Cerebellar cortex (tissue), 1 donor: ENCODE data around the gene H2AZ2.
A peak's percentile ranks its signal among the peaks of the same experiment; 100 is the strongest.
"Not testable (repeated sequence)": the region's sequence is repeated elsewhere in the genome, so short reads cannot be mapped to it uniquely, and the experiment has no call there.

Experiments used
- DNase-seq: peaks from one replicate; pipeline ENCODE4 v3.0.0-alpha.2; 2015; ENCODE audit warnings: low spot score

Gene H2AZ2

DNA sequence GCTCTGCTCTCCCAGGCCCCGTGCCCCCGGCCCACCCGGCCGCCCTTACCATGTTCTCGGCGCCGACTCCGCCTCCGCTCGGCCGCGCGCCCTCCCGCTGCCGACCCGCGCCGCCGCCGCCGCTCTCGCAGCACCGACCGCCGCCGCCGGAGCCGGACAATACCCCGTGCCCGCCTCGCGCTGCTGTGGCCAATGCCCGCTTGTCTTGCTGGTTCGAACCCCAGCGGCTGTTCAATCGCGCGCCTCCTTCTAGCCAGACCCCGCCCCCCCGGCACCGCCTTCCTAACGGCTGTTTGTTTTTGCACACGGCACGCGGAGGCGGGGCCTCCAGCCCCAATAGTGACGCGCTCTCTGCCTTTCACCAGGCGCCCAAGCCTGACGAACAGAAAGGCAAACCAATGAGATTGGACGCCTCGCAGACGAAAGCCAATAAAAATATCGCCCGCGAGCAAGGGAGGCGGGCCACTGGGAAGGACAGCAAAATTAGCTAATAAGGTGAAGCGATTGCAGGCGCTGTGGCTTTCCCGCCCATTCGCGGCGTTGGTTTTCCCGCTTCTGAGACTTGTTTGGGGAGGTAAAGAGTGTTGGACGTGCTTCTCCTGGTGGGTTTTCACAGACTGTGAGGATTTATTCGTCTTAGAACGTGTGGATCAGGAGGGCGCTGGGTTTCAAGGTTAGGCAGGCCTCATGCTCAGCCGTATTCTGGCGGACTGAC is at the start of gene H2AZ2:
H2AZ2 (minus strand) TSS at position 168 of the 715 bp plus-strand sequence; CDS start at position 52, 116 bp downstream.
- peak; percentile 100 for DNase-seq

- DNase-seq: no peak
These were observed 49.4 kb upstream of the H2AZ2 start for GRCh38 chr7:44897309-44897708.

DNA sequence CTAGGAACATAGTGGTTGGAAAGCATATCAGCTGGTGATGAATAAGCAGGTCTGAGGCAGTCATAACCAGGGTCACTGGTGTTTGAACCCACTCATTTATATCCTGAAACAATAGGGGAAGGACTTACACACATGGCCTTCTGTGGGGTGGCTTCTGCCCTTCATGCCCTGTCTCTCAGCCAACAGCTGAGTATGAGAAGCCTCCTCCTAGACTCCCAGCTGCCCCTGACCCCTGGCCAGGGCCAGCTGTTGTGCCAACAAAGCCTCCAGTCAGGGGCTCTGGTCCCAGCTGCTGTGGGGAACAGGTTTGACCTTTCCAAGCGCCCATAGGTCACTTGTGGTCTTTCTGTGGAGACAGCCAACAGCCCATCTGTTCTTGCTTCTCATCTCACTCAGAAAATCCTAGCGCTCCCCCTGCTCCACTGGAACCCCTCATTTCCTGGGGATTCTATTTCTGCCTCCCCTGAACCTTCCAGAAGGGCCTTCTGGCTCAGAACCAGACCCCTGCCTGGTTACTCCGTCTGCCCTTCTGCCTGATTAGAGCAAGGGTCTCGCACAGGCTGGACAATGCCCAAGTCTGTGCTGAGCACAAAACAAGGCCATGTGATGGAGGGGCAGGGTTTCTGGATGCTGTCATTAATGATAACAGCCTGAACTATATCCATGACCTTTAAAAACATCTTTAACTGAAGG is 47.1 kb upstream of the H2AZ2 start:
- DNase-seq: peak; percentile 84

GRCh38 chr7:44893710-44894234 is 45.9 kb upstream of the H2AZ2 start:
- DNase-seq: peak; percentile 58

- DNase-seq: peak; percentile 67
These were observed 43.9 kb upstream of the H2AZ2 start for GRCh38 chr7:44891791-44892190.

DNA sequence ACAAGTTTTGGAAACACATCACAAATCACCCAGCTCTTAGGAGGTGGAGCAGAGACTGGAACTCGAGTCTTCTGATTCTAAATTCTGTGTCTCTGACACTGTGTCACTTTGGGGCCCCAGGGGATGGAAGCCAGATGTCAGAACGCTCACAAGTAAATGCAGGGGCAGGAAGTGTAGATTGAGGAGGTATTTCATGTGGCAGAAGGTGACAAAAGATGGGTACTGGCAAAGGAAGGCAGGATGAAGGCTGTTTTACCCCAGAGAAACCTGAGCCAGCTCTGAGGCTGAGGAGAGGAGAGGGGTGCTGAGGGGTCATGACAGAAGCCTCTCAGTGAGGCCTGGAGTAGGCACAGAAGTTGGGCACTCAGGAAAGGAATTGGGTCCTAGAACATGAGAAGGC is 43.5 kb upstream of the H2AZ2 start:
- DNase-seq: no peak

- no peak for DNase-seq
These were observed 41.3 kb upstream of the H2AZ2 start for GRCh38 chr7:44889086-44889781.

DNA sequence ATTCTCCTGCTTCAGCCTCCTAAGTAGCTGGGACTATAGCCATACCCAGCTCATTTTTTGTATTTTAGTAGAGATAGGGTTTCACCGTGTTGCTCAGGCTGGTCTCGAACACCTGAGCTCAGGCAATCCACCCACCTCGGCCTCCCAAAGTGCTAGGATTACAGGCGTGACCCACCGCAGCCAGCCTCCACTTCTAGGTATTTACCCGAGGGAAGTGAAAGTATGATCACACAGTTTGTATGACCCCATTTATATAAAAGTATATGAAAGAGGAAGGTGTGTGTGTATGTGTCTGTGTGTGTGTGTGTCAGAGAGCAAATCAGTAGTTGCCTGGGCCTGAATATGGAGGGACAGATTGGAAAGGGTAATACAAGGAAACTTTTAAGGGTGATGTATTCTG is 39.4 kb upstream of the H2AZ2 start:
- no peak for DNase-seq

GRCh38 chr7:44885394-44886317 is 37.8 kb upstream of the H2AZ2 start, which contains the start of gene PURB:
PURB (minus strand) TSS chr7:44885530; CDS start chr7:44885348, 182 bp downstream.
- peak; percentile 88 for DNase-seq

DNA sequence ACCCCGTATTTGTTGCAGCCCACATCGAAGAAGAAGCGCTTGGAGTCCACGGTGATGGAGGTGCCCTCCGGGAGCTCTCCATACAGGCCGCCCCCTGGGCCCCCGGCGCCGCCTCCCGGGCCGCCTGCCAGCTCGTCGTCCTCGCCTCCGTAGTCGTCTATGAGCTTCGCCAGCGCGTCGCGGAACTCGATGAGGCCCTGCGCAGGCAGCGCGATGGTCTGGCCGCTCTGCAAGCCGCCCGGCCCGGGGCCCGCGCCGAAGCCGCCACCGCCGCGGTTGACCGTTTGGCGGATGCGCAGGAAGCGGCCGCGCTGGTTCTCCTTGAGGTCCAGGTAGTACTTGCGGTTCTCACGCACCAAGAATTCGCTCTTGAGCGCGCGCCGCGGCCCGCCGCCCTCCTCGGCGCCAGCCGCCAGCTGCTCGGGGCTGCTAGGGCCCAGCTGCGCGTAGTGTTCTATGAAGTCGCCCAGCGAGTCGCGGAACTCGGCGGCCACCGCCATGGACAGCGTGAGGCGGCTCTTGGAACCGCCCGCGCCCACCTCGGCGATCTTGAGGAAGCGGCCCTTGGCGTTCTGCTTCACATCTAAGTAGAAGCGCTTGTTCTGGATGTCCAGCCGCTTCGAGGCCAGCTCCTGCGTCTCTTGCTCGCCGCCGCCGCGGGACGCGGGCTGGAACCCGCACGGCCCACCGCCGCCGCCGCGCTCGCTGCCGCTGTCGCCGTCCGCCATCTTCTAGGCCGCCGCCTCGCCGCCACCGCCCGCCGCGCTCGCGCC is 36.9 kb upstream of the H2AZ2 start:
- DNase-seq: peak; percentile 25

DNA sequence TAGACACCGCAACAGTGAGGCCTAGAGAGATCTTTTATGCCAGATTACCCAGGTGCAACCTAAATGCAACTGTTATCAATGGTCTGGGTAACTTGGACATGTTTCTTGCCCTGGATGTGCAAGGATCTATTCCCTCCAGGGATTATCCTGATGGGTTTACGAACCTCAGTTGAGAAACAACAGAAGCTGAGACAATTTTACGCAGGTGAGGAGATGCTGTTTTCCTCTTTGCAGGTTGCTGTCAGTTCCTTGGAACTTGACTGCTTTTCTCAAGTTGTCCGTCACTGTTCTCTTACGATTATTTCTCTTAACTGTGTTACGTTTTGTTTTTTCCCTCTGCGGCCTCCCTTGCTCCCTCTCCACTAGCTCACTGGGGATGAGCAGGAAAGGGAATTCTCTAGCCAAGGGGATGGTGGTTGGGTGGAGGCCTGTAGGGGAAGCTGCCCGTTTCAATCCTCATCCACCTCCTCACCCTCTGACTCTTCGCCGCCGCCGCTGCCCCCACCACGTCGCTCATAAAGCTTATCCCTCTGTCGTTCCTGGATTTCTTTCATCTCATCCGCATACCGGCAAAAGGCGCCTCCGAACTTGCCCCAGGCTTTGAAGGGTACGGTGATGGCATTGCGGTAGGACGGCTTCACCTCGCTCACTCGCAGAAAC is 36.2 kb upstream of the H2AZ2 start:
- DNase-seq: no peak

DNA sequence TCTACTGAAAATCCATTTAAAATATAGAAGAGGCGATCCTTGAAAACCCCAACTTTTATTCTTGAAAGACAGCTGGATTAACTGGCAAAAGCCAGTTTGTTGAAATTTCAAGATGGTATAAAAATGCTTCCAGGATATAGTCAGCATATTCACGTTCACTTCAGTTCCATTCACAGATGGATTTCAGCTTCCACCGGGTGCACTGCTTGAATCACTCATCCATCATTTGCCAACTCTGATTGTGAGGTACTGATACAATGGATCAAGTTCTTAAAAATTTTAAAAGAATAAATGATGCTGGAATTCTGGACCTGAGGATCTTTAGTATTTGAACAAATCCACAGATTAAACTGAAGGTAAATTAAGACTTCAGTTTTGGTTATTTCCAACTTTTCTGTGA is 35.0 kb upstream of the H2AZ2 start:
- DNase-seq: no peak

GRCh38 chr7:44881610-44882009 is 33.7 kb upstream of the H2AZ2 start:
- DNase-seq: no peak

- no peak for DNase-seq
These were observed 33.2 kb upstream of the H2AZ2 start for GRCh38 chr7:44881066-44881600.

DNA sequence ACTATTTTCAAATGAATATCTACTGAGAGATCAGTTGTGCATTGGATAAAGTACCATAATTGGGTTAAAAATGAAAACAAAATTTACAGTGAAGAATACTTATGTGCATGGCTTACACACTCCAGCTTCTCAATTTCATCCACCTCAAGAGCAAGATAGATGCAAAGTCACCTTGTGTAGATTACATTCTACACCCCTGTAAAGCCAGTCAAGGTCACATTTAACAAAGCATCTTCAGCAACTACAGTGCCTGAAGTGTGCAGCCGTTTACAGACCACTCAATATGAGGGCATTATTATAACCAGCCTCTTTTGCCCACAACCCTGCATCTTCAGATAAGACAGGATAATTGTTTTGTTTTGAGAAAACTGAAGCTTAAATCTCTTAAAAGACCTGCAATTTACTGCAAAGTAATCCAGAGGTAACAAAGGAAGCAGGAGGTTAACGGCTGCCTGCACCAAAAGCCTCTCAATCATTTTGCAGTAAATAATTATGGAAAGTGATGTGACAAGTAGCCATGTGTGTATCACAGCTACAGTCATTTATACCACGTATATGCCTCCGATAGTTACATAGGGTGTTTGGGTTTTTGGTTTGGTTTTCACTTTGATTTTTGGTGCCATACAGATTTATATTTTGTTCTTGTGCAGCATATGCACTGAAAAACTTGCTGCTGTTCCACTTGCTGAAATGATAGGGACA is 32.6 kb upstream of the H2AZ2 start:
- no peak for DNase-seq

- no peak for DNase-seq
These were observed 28.5 kb upstream of the H2AZ2 start for GRCh38 chr7:44876393-44876792.

- DNase-seq: no peak
These were observed 27.4 kb upstream of the H2AZ2 start for GRCh38 chr7:44875241-44875640.

- no peak for DNase-seq
These were observed 24.9 kb upstream of the H2AZ2 start for GRCh38 chr7:44872787-44873186.

DNA sequence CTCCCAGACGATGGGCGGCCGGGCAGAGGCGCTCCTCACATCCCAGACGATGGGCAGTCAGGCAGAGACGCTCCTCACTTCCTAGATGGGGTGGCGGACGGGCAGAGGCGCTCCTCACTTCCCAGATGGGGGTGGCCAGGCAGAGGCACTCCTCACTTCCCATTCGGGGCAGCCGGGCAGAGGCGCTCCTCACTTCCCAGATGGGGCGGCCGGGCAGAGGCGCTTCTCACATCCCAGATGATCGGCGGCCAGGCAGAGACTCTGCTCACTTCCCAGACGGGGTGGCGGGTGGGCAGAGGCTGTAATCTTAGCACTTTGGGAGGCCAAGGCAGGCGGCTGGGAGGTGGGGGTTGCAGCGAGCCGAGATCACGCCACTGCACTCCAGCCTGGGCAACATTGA is 24.0 kb upstream of the H2AZ2 start:
- DNase-seq: not testable (repeated sequence)
